ENCODE results near the gene DSN1.
"Not testable (repeated sequence)": the region's sequence is repeated elsewhere in the genome, so short reads cannot be mapped to it uniquely, and the experiment has no call there.

DSN1 gene

GRCh38 chr20:36773597-36774390 is at the start of gene DSN1:
DSN1 (minus strand) TSS chr20:36773763; CDS start chr20:36771458, 2,305 bp downstream.
- DNase-seq = peak; percentile 96

GRCh38 chr20:36823121-36823520 is 49.6 kb upstream of the DSN1 start:
- DNase-seq = no peak

- DNase-seq = peak; percentile 48
Observed at GRCh38 chr20:36821964-36822437, 48.4 kb upstream of the DSN1 start.

- no peak for DNase-seq
Observed at GRCh38 chr20:36820928-36821327, 47.4 kb upstream of the DSN1 start.

- DNase-seq = no peak
Observed at GRCh38 chr20:36820073-36820472, 46.5 kb upstream of the DSN1 start.

- DNase-seq = no peak
Observed at GRCh38 chr20:36819659-36820058, 46.1 kb upstream of the DSN1 start.

GRCh38 chr20:36818861-36819260 is 45.3 kb upstream of the DSN1 start:
- peak; percentile 60 for DNase-seq

GRCh38 chr20:36818185-36818584 is 44.6 kb upstream of the DSN1 start:
- no peak for DNase-seq

GRCh38 chr20:36817496-36817895 is 43.9 kb upstream of the DSN1 start:
- DNase-seq = no peak

GRCh38 chr20:36815454-36816091 is 42.0 kb upstream of the DSN1 start:
- DNase-seq = no peak

- DNase-seq = no peak
Observed at GRCh38 chr20:36812594-36813463, 39.3 kb upstream of the DSN1 start.

GRCh38 chr20:36808317-36809257 is 35.0 kb upstream of the DSN1 start:
- DNase-seq = peak; percentile 92

GRCh38 chr20:36806049-36806448 is 32.5 kb upstream of the DSN1 start:
- no peak for DNase-seq

GRCh38 chr20:36805396-36805795 is 31.8 kb upstream of the DSN1 start:
- no peak for DNase-seq

- DNase-seq = no peak
Observed at GRCh38 chr20:36804425-36804824, 30.9 kb upstream of the DSN1 start.

GRCh38 chr20:36802326-36803222 is 29.0 kb upstream of the DSN1 start:
- no peak for DNase-seq

GRCh38 chr20:36800410-36800809 is 26.8 kb upstream of the DSN1 start:
- no peak for DNase-seq

GRCh38 chr20:36799313-36799712 is 25.8 kb upstream of the DSN1 start:
- DNase-seq = not testable (repeated sequence)

- no peak for DNase-seq
Observed at GRCh38 chr20:36796875-36797274, 23.3 kb upstream of the DSN1 start.

- DNase-seq = no peak
Observed at GRCh38 chr20:36796117-36796516, 22.6 kb upstream of the DSN1 start.

- DNase-seq = no peak
Observed at GRCh38 chr20:36795691-36796090, 22.1 kb upstream of the DSN1 start.
